HEK293T (cell line): Measurements from ENCODE around the gene DLD.

Experiments used
- CTCF ChIA-PET: fragments of 350-600 bp; formaldehyde crosslinking; extraction: SDS; loops from one replicate; lab custom pipeline; 2021; ENCODE audit warnings: antibody characterized with exemption, inconsistent platforms; lab: Yijun Ruan, JAX
- POLR2A ChIA-PET: fragments of 350-600 bp; formaldehyde crosslinking; extraction: SDS; loops from one replicate; lab custom pipeline; 2020; ENCODE audit warnings: antibody characterized with exemption, inconsistent platforms; lab: Yijun Ruan, JAX
- DNase-seq: peaks from one replicate; pipeline ENCODE4 v3.0.0; 2012; ENCODE audit warnings: mixed read lengths; ENCODE audit errors: extremely low spot score
- ARNT ChIP-seq: fragments of 450-650 bp; IDR thresholded peaks from 2 replicates; pipeline ENCODE4 v1.6.1; 2017; ENCODE audit warnings: mild to moderate bottlenecking
- BHLHE40 ChIP-seq: fragments of 450-650 bp; IDR thresholded peaks from 2 replicates; pipeline ENCODE4 v1.6.1; 2016; ENCODE audit warnings: mild to moderate bottlenecking, moderate library complexity, borderline replicate concordance
- CTBP1 ChIP-seq: fragments of 450-650 bp; IDR thresholded peaks from 2 replicates; pipeline ENCODE4 v1.6.1; 2016; ENCODE audit warnings: borderline replicate concordance
- ELF4 ChIP-seq: fragments of 450-650 bp; IDR thresholded peaks from 2 replicates; pipeline ENCODE4 v1.6.1; 2017; ENCODE audit warnings: antibody characterized with exemption
- FOXA1 ChIP-seq: fragments of 450-650 bp; IDR thresholded peaks from 2 replicates; pipeline ENCODE4 v1.6.1; 2016; ENCODE audit warnings: mild to moderate bottlenecking
- FOXK2 ChIP-seq: fragments of 450-650 bp; IDR thresholded peaks from 2 replicates; pipeline ENCODE4 v1.6.1; 2016; ENCODE audit warnings: mild to moderate bottlenecking
- FOXM1 ChIP-seq: fragments of 450-650 bp; IDR thresholded peaks from 2 replicates; pipeline ENCODE4 v1.6.1; 2017; ENCODE audit warnings: mild to moderate bottlenecking, borderline replicate concordance
- HDGF ChIP-seq: fragments of 450-650 bp; IDR thresholded peaks from 2 replicates; pipeline ENCODE4 v1.6.1; 2017; ENCODE audit warnings: antibody characterized with exemption, borderline replicate concordance
- L3MBTL2 ChIP-seq: fragments of 450-650 bp; conservative IDR thresholded peaks from 2 replicates; pipeline ENCODE4 v1.6.1; 2016; ENCODE audit warnings: mild to moderate bottlenecking
- LEF1 ChIP-seq: fragments of 450-650 bp; IDR thresholded peaks from 2 replicates; pipeline ENCODE4 v1.6.1; 2017; ENCODE audit warnings: mild to moderate bottlenecking, borderline replicate concordance
- NFRKB ChIP-seq: fragments of 450-650 bp; IDR thresholded peaks from 2 replicates; pipeline ENCODE4 v1.6.1; 2016; ENCODE audit warnings: mild to moderate bottlenecking, moderate library complexity
- SP1 ChIP-seq: fragments of 450-650 bp; IDR thresholded peaks from 2 replicates; pipeline ENCODE4 v1.6.1; 2017
- SUZ12 ChIP-seq: fragments of 450-650 bp; IDR thresholded peaks from 2 replicates; pipeline ENCODE4 v1.6.1; 2016; ENCODE audit warnings: mild to moderate bottlenecking
- TARDBP ChIP-seq: fragments of 450-650 bp; IDR thresholded peaks from 2 replicates; pipeline ENCODE4 v1.6.1; 2016
- ZNF384 ChIP-seq: fragments of 450-650 bp; IDR thresholded peaks from 2 replicates; pipeline ENCODE4 v1.6.1; 2016
- TF ChIP-seq, protein P1 (sequence below): fragments of 450-650 bp; IDR thresholded peaks from 2 replicates; pipeline ENCODE4 v1.6.1; 2016

DLD gene

DNA sequence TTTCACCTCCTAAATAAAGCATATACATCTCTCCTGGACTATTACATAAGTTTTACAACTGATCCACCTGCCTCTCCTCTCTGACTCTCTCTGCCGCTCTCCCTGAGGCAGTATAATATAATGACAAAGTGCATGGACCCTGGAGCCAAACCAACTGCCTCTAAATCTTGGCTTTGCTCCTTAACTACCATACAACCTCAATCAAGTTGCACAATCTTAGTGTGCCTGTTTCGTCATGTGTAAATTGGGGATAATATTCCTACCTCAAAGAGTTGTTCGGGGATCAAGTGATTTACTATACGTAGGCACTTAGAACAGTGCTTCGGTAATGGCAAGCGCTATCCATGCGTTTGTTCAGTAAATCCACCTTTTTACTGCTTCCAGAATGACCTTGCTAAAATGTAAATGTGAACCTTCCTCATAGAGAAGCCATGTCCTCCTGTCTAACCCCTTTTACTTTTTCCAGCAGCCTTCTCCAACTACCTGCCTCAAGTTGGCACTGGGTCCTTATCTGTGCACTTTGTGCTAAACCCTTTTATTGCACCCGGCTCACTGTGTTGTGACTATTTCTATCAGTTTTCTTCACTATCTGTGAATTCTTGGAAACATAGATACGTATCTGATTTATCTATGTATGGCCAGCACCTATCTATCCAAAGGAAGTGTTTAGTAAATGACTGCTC lies 30.6 kb upstream of the DLD start:
- ChIA-PET POLR2A (no interaction called here), CTCF (no interaction called here)
- DNase-seq, result no peak
- no peak for TF ChIP-seq HDGF
- no peak for TF ChIP-seq FOXA1
- TF ChIP-seq LEF1, result no peak
- no peak for TF ChIP-seq ZNF384
- no peak for TF ChIP-seq TARDBP
- TF ChIP-seq SP1, result no peak
- no peak for TF ChIP-seq ARNT
- TF ChIP-seq, protein P1, sequence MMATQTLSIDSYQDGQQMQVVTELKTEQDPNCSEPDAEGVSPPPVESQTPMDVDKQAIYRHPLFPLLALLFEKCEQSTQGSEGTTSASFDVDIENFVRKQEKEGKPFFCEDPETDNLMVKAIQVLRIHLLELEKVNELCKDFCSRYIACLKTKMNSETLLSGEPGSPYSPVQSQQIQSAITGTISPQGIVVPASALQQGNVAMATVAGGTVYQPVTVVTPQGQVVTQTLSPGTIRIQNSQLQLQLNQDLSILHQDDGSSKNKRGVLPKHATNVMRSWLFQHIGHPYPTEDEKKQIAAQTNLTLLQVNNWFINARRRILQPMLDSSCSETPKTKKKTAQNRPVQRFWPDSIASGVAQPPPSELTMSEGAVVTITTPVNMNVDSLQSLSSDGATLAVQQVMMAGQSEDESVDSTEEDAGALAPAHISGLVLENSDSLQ, result no peak
- no peak for TF ChIP-seq CTBP1
- TF ChIP-seq NFRKB, result no peak
- TF ChIP-seq FOXK2, result no peak
- no peak for TF ChIP-seq BHLHE40
- TF ChIP-seq FOXM1, result no peak
- no peak for TF ChIP-seq ELF4
- TF ChIP-seq SUZ12, result no peak
- TF ChIP-seq L3MBTL2, result no peak

DNA sequence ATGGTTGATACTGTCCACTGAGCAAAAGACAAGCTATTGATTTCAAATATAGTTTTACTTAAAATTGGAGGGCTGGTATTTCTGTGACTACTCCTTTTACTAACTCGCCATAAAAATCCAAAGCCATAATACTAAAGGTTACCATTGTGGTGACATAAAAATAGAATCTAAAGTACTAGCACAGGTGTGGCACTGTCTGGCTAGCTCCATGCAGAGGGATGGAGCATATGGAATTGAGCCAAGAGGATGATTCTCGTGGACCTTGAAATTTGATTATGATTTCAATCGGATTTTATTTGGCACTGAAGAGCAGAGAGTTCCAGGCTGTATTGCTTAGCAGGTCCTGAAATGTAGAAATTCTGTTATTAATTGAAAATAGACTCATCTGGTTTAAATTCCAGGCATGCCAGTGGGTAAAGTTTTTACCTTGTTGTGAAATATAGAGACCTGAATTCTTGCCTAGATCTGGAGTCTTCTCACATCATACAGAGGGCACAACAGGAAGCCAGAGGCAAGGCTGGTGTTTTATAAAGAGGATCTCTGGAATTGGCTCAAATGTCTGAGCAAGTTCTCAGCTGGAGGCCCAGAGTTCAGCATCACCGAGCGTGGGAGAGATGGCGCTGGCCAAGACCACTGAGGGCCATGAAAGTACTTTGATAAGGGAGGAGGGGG lies 29.9 kb upstream of the DLD start:
- DNase-seq, result no peak
- ChIA-PET CTCF (no interaction called here), POLR2A (no interaction called here)
- TF ChIP-seq ZNF384, result no peak
- TF ChIP-seq CTBP1, result no peak
- TF ChIP-seq ELF4, result no peak
- no peak for TF ChIP-seq L3MBTL2
- TF ChIP-seq FOXM1, result no peak
- no peak for TF ChIP-seq TARDBP
- no peak for TF ChIP-seq SUZ12
- no peak for TF ChIP-seq HDGF
- TF ChIP-seq BHLHE40, result no peak
- no peak for TF ChIP-seq ARNT
- TF ChIP-seq FOXA1, result no peak
- TF ChIP-seq FOXK2, result no peak
- TF ChIP-seq SP1, result no peak
- no peak for TF ChIP-seq LEF1
- no peak for TF ChIP-seq NFRKB
- TF ChIP-seq, protein P1, result no peak

DNA sequence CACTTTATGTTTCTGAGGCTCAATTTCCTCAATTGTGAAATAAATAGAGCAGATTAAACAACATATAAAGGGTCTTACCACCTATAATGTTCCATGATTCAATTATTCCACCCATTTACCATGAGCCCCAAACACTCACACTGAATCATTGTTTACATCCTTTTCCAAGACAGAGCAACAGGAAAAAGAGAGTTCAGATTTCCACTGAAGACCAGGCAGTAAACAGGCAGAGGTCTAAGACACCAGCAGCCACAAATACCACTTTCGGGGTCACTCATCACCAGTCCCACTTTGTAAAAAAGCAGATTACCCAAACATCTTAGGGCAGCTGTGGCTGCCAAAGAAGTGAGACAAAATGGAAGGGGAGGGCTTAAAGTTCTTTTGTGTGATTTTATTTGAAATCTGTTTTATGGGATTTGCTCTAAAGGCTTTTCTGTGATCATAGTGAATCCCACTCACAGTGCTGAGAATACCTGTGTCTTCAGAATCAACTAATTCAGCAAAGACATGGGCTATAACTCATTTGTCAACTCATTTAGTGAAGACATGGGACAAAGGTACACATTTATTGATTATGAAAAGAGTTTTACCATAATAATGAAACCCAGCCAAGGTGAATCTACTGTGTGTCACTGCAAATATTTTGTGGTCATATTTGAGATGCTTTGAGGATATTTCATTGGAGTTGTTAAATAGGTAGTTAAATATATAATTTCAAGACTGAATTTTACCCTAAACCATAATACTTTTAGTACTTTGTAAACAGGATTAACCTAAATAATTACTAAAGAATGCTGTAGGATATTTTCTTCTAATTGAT lies 24.8 kb upstream of the DLD start:
- ChIA-PET CTCF (interaction anchor here (1.2 kb wide), 1 partner anchor 9 kb away, joined by 3 read pairs; no protein-coding TSS in a partner anchor), POLR2A (no interaction called here)
- TF ChIP-seq FOXK2, result no peak
- no peak for TF ChIP-seq LEF1
- no peak for TF ChIP-seq HDGF
- TF ChIP-seq, protein P1, result no peak
- no peak for TF ChIP-seq BHLHE40
- no peak for TF ChIP-seq CTBP1
- TF ChIP-seq TARDBP, result no peak
- TF ChIP-seq SUZ12, result no peak
- no peak for TF ChIP-seq FOXM1
- TF ChIP-seq L3MBTL2, result no peak
- TF ChIP-seq ARNT, result no peak
- no peak for TF ChIP-seq ELF4
- TF ChIP-seq FOXA1, result no peak
- TF ChIP-seq NFRKB, result no peak
- TF ChIP-seq SP1, result no peak
- TF ChIP-seq ZNF384, result no peak
- no peak for DNase-seq

DNA sequence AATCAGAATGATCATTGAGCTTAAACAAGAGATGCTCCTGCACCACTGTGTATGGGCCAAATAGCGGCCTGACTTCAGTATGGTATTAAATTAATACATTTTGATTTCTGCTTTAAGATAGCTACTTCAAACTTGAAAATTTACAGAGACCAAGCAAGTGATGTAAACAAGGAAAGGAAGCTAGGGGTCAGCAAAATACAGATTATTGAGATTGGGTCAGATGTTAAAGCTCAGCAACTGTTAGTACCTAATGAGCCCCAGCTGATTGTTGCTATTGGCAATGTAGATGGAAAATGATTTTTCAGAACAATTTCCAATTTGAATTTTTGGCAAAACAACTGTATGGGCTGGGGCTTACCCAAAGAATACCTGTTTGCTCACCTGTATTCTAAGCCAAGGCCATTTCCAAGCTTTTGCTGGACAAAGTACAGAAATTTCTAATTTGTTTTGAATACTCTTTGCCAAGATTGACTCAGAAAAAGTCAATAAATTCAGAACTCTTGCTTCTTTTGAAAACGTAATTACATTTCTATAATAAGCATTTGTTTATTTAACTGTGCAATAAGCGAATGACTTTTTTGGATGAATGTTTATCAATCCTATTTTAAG lies 23.0 kb upstream of the DLD start:
- CTCF ChIA-PET, result interaction anchor here (0.9 kb wide), 2 partner anchors 11 to 126 kb away, joined by 3 read pairs; no protein-coding TSS in a partner anchor
- TF ChIP-seq TARDBP, result no peak
- DNase-seq, result no peak
- POLR2A ChIA-PET, result no interaction called here

DNA sequence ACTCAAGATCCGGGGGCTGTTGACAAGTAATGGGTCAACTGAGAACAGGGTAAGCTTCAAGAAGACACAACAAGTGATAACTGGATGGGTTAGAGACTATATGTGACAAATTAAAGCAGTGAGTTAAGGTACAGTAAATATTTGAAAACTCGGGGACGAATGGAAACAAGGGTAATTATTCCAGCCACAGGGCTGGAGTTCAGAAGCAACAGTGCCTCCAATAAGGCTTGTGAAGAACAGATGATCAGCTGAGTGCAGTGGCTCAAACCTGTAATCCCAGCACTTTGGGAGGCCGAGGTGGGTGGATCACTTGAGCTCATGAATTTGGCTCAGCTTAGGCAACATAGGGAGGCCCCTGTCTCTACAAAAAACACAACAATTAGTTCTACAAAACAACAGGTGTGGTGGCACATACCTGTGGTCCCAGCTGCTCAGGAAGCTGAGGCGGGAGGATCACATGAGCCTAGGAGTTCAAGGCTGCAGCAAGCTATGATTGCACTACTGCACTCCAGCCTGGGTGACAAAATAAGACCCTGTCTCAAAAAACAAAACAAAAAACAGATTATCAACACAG lies 20.5 kb upstream of the DLD start:
- ChIA-PET CTCF (no interaction called here), POLR2A (no interaction called here)
- DNase-seq, result no peak
- TF ChIP-seq ZNF384 (no peak), CTBP1 (no peak), FOXA1 (no peak), L3MBTL2 (no peak), HDGF (no peak), ELF4 (no peak), ARNT (no peak)
- TF ChIP-seq, protein P1, result no peak
